SK-N-SH (cell line): ENCODE results near the gene POU6F2. TPM values are rescaled to one million over a fixed set of nuclear protein-coding genes. Genes with fewer than 3 reads are reported as not detected.

Experiments used
- CTCF ChIA-PET: fragments of 300-600, 350-600 bp; formaldehyde crosslinking; extraction: SDS; loops from one replicate; lab custom pipeline; 2021; lab: Yijun Ruan, JAX
- POLR2A ChIA-PET: fragments of 350-600 bp; sonication (Branson Sonifier 250); formaldehyde crosslinking; extraction: SDS; loops from one replicate; lab custom pipeline; 2020; ENCODE audit warnings: antibody characterized with exemption, inconsistent platforms; lab: Yijun Ruan, JAX
- DNase-seq: peaks from one replicate; pipeline ENCODE4 v3.0.0; 2012
- H2AFZ ChIP-seq: fragments of 200-600 bp; sonication (generic); 2 replicates; pipeline ENCODE4 v1.8.1; 2016; ENCODE audit warnings: antibody characterized with exemption, mild to moderate bottlenecking, low read depth
- H3F3A ChIP-seq: fragments of 200-600 bp; sonication (generic); replicated peaks from 2 replicates; pipeline ENCODE3; 2016; ENCODE audit warnings: antibody characterized with exemption, mild to moderate bottlenecking; ENCODE audit not compliant: insufficient read depth
- H3K27ac ChIP-seq, 2 experiments: fragments of 200-500 bp in 1 of 2; fragments of 200-600 bp in 1 of 2; sonication (Bioruptor generic) in 1 of 2; sonication (generic), shearing (Covaris generic) in 1 of 2; 2 replicates each; pipeline versions ENCODE4 v1.5.1 to v1.6.1; 2014 to 2016; ENCODE audit warnings: low read depth in 2 of 2, inconsistent platforms in 1 of 2, low read length in 1 of 2, mild to moderate bottlenecking in 1 of 2, mixed read lengths in 1 of 2
- H3K27me3 ChIP-seq: fragments of 200-600 bp; sonication (generic), shearing (Covaris generic); 2 replicates; pipeline ENCODE4 v1.6.1; 2016; ENCODE audit warnings: mixed run types; ENCODE audit not compliant: insufficient read depth
- H3K36me3 ChIP-seq, 2 experiments: fragments of 200-500 bp in 1 of 2; fragments of 200-600 bp in 1 of 2; sonication (Bioruptor generic) in 1 of 2; sonication (generic) in 1 of 2; replicated peaks in 1 of 2; 2 replicates each; pipeline versions ENCODE3 to v1.5.1; 2014 to 2016; ENCODE audit warnings: low read length in 1 of 2, mild to moderate bottlenecking in 1 of 2; ENCODE audit not compliant: insufficient read depth in 2 of 2, control insufficient read depth in 1 of 2
- H3K4me1 ChIP-seq, 2 experiments: fragments of 200-500 bp in 1 of 2; fragments of 200-600 bp in 1 of 2; sonication (Bioruptor generic) in 1 of 2; sonication (generic), shearing (Covaris generic) in 1 of 2; 2 replicates each; pipeline versions ENCODE4 v1.5.1 to v1.6.1; 2014 to 2016; ENCODE audit warnings: low read depth in 1 of 2, low read length in 1 of 2, mixed run types in 1 of 2; ENCODE audit not compliant: insufficient read depth in 2 of 2, control insufficient read depth in 1 of 2
- H3K4me2 ChIP-seq: fragments of 200-600 bp; sonication (generic), shearing (Covaris generic); 2 replicates; pipeline ENCODE4 v1.6.1; 2017; ENCODE audit warnings: mixed run types
- H3K4me3 ChIP-seq, 2 experiments: fragments of 200-500 bp in 1 of 2; fragments of 200-600 bp in 1 of 2; sonication (Bioruptor generic) in 1 of 2; sonication (generic), shearing (Covaris generic) in 1 of 2; 2 replicates each; pipeline versions ENCODE4 v1.5.1 to v1.8.1; 2014 to 2016; ENCODE audit warnings: low read depth in 2 of 2, inconsistent platforms in 1 of 2, low read length in 1 of 2, mild to moderate bottlenecking in 1 of 2, mixed read lengths in 1 of 2, moderate library complexity in 1 of 2
- H3K79me2 ChIP-seq: fragments of 200-600 bp; sonication (generic); 2 replicates; pipeline ENCODE4 v1.8.1; 2017; ENCODE audit warnings: mild to moderate bottlenecking; ENCODE audit not compliant: insufficient read depth
- H3K9ac ChIP-seq: fragments of 200-600 bp; sonication (generic); 2 replicates; pipeline ENCODE4 v1.6.1; 2017; ENCODE audit warnings: mixed run types
- H3K9me2 ChIP-seq: fragments of 200-600 bp; sonication (generic); 2 replicates; pipeline ENCODE4 v1.6.1; 2017; ENCODE audit warnings: mixed run types
- H3K9me3 ChIP-seq: fragments of 200-600 bp; sonication (generic); 2 replicates; pipeline ENCODE4 v1.6.1; 2017; ENCODE audit warnings: mixed run types, mild to moderate bottlenecking, moderate library complexity
- H4K20me1 ChIP-seq: fragments of 200-600 bp; sonication (generic); 2 replicates; pipeline ENCODE4 v1.6.1; 2017; ENCODE audit warnings: mild to moderate bottlenecking, mixed run types; ENCODE audit not compliant: insufficient read depth
- CHD2 ChIP-seq: fragments of 150-350 bp; IDR thresholded peaks from 2 replicates; pipeline ENCODE4 v1.6.1; 2018; ENCODE audit warnings: low read length; ENCODE audit not compliant: partially characterized antibody
- CTCF ChIP-seq: fragments of 200-600 bp; sonication (generic); IDR thresholded peaks from 2 replicates; pipeline ENCODE4 v1.6.1; 2017; ENCODE audit warnings: antibody characterized with exemption, mild to moderate bottlenecking, moderate library complexity
- ELF1 ChIP-seq: IDR thresholded peaks from 2 replicates; pipeline ENCODE4 v1.4.0; 2012
- MAX ChIP-seq: IDR thresholded peaks from 2 replicates; pipeline ENCODE4 v1.4.0; 2012; ENCODE audit warnings: low read depth
- MXI1 ChIP-seq: IDR thresholded peaks from 2 replicates; pipeline ENCODE4 v1.6.1; 2012; ENCODE audit warnings: mild to moderate bottlenecking, low read depth, low read length, improper control_type of control experiment
- NFIC ChIP-seq: IDR thresholded peaks from 2 replicates; pipeline ENCODE4 v1.4.0; 2012; ENCODE audit warnings: borderline replicate concordance
- PBX3 ChIP-seq: IDR thresholded peaks from 2 replicates; pipeline ENCODE4; 2012
- RCOR1 ChIP-seq: fragments of 150-350 bp; IDR thresholded peaks from 2 replicates; pipeline ENCODE4 v1.6.1; 2017; ENCODE audit warnings: antibody characterized with exemption, low read length
- USF1 ChIP-seq: IDR thresholded peaks from 2 replicates; pipeline ENCODE4 v1.4.0; 2012; ENCODE audit warnings: low read depth, borderline replicate concordance
- USF2 ChIP-seq: fragments of 150-350 bp; IDR thresholded peaks from 2 replicates; pipeline ENCODE4 v1.6.1; 2017; ENCODE audit warnings: antibody characterized with exemption, low read length, low read depth, borderline replicate concordance
- WGBS: methylation state at CpG from one replicate; pipeline ENCODE4 v1.1.6; 2017; ENCODE audit warnings: low lambda C conversion rate; 5-methylcytosine and 5-hydroxymethylcytosine counted together
- polyA plus RNA-seq, 3 experiments: library from polyadenylated mRNA; depleted of rRNA; stranded (reverse); fragments of >200 nt; gene quantifications; 2 replicates each; pipeline ENCODE4 v1.2.3, GENCODE V29; 2012

Gene POU6F2
- polyA plus RNA-seq, 1 of the 3 experiments (the other 2 are of a cell fraction) = under 0.01 TPM

- Histone ChIP-seq H2AFZ (no peak overlapping the region), H3K4me3 (no peak overlapping the region), H3K4me1 (no peaks in the 10 kb centered on the region), H3K36me3 (no peaks in the 10 kb centered on the region), H3F3A (no peaks in the 10 kb centered on the region), H3K9ac (no peak overlapping the region)
- 41% methylated on average over 5 of the region's 5 CpGs for WGBS
- CTCF ChIA-PET = no interaction called here
- TF ChIP-seq RCOR1 (no peak), PBX3 (no peak), NFIC (no peak), ELF1 (no peak), USF1 (no peak), MAX (no peak), USF2 (no peak), MXI1 (no peak), CHD2 (no peak)
- TF ChIP-seq, all 33 proteins: peak for 0
- Histone ChIP-seq H3K27ac (no peak overlapping the region), H4K20me1 (no peaks in the 10 kb centered on the region), H3K9me2 (no peaks in the 10 kb centered on the region), H3K27me3 (peaks cover 20% of the 10 kb centered on the region; the same call in 1 of the 2 replicates), H3K79me2 (no peaks in the 10 kb centered on the region), H3K9me3 (no peaks in the 10 kb centered on the region), H3K4me2 (no peak overlapping the region)
- DNase-seq = no peak
- POLR2A ChIA-PET = no interaction called here
Observed at GRCh38 chr7:39341083-39341482, 363.4 kb downstream of the POU6F2 start.

- Histone ChIP-seq H3K4me1 (no peaks in the 10 kb centered on the region), H4K20me1 (no peaks in the 10 kb centered on the region), H3K79me2 (no peaks in the 10 kb centered on the region), H3K36me3 (no peaks in the 10 kb centered on the region), H3K27ac (no peak overlapping the region), H3K9me3 (no peaks in the 10 kb centered on the region), H3K9me2 (no peaks in the 10 kb centered on the region), H3K9ac (no peak overlapping the region), H3K4me3 (no peak overlapping the region), H3K4me2 (no peak overlapping the region), H3F3A (no peaks in the 10 kb centered on the region), H3K27me3 (peaks cover 16% of the 10 kb centered on the region; the same call in 1 of the 2 replicates), H2AFZ (no peak overlapping the region)
- ChIA-PET CTCF (no interaction called here), POLR2A (no interaction called here)
- 9% methylated on average over 3 of the region's 3 CpGs for WGBS
- DNase-seq = no peak
- TF ChIP-seq NFIC (no peak), CTCF (no peak)
Observed at GRCh38 chr7:39342763-39343162, 365.1 kb downstream of the POU6F2 start.
